Duodenal mucosa (tissue), 2 donors: ENCODE data around the gene CENPP.

Experiments
- H3K27ac ChIP-seq: one replicate; pipeline ENCODE4 v1.7.0; 2013; ENCODE audit warnings: low read depth, low read length
- H3K27me3 ChIP-seq, 2 donors: one replicate each; pipeline ENCODE4 v1.7.0; 2013; ENCODE audit warnings: low read length in 2 of 2, control low read depth in 1 of 2; ENCODE audit not compliant: insufficient read depth in 2 of 2, control insufficient read depth in 1 of 2
- H3K36me3 ChIP-seq, 2 donors: one replicate each; pipeline ENCODE4 v1.7.0; 2013; ENCODE audit warnings: low read length in 2 of 2, control low read depth in 1 of 2; ENCODE audit not compliant: insufficient read depth in 2 of 2, control insufficient read depth in 1 of 2
- H3K4me1 ChIP-seq, 2 donors: one replicate each; pipeline ENCODE4 v1.7.0; 2013; ENCODE audit warnings: low read length in 2 of 2, control low read depth in 1 of 2; ENCODE audit not compliant: insufficient read depth in 2 of 2, control insufficient read depth in 1 of 2
- H3K4me3 ChIP-seq, 2 donors: one replicate each; pipeline ENCODE4 v1.7.0; 2013; ENCODE audit warnings: low read length in 2 of 2, low read depth in 1 of 2
- H3K9ac ChIP-seq, 2 donors: one replicate each; pipeline ENCODE4 v1.7.0; 2013; ENCODE audit warnings: low read length in 2 of 2, low read depth in 1 of 2
- H3K9me3 ChIP-seq, 2 donors: one replicate each; pipeline ENCODE4 v1.7.0; 2013; ENCODE audit warnings: low read length in 2 of 2, control low read depth in 1 of 2; ENCODE audit not compliant: control insufficient read depth in 1 of 2

CENPP gene

DNA sequence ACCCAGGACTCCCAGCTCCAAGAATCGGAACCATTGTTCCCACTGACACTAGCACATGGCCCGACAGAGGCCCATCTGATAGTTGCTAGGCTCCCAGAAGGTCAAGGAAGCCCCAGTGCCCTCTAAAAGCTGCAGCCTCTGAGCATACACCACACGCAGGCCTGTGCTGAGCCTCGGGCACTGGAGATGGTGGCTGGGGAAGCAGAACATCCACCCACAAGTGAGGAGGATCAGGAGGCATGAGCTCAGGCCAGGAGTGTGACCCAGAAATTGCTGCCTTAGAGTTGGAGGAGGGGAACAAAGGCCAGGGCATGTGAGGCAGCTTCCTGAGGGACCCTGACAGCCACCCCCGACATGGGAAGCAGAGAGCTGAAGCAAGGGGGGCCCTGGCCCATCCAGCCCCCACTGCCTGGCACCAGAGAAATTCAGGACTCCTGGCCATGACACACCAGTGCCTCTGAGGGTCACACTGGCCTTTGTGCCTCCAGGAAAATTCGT, 322.8 kb downstream of the CENPP start:
- Histone ChIP-seq H3K36me3 (peaks cover 27 to 70% of the 10 kb centered on the region in 2 donors), H3K4me3 (no peak overlapping the region), H3K9me3 (no peaks in the 10 kb centered on the region), H3K27ac (no peak overlapping the region), H3K27me3 (no peaks in the 10 kb centered on the region), H3K4me1 (no peaks in the 10 kb centered on the region), H3K9ac (no peak overlapping the region)

DNA sequence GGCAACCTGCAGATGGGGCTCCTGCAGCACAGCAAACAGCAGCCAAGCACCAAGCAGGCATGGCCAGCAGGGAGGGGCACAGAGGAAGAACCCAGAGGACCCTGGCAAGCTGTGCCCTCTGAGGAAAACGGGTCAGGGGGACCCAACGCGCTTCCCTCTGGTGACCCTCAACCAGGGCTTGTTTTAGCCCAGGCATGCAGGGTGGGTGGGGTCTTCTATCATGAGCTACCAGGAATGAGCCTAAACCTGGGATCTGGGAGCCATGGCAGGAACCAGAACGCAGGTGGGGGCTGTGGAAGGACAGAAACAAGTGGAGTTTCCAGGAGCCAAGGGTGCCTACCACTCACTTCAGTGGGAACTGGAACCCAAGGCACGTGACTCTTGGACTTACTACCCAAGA, 323.3 kb downstream of the CENPP start:
- Histone ChIP-seq H3K9ac (no peak overlapping the region), H3K27me3 (no peaks in the 10 kb centered on the region), H3K36me3 (peaks cover 23 to 69% of the 10 kb centered on the region in 2 donors), H3K4me3 (no peak overlapping the region), H3K27ac (no peak overlapping the region), H3K4me1 (no peaks in the 10 kb centered on the region), H3K9me3 (no peaks in the 10 kb centered on the region)

DNA sequence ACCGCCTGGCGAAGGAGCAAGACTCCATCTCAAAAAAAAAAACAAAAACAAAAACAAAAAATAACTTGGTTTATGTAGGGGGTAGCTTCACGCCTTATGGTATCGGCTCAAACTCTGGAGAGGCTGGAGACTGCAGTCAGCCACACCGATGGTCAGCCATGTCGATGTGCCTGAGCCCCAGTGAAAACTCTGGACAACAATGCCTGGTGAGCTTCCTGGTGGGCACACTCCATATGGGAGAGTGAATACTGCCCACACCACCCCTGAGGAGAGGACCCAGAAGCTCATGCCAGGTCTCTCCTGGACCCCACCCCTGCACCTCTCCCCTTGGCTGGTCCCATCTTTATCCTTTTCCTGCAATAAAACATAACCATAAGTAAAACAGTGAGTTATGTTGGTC, 324.5 kb downstream of the CENPP start:
- Histone ChIP-seq H3K4me1 (peaks cover 0 to 5% of the 10 kb centered on the region in 2 donors), H3K27ac (no peak overlapping the region), H3K9me3 (no peaks in the 10 kb centered on the region), H3K36me3 (peaks cover 29 to 66% of the 10 kb centered on the region in 2 donors), H3K9ac (no peak overlapping the region), H3K27me3 (no peaks in the 10 kb centered on the region), H3K4me3 (no peak overlapping the region)

DNA sequence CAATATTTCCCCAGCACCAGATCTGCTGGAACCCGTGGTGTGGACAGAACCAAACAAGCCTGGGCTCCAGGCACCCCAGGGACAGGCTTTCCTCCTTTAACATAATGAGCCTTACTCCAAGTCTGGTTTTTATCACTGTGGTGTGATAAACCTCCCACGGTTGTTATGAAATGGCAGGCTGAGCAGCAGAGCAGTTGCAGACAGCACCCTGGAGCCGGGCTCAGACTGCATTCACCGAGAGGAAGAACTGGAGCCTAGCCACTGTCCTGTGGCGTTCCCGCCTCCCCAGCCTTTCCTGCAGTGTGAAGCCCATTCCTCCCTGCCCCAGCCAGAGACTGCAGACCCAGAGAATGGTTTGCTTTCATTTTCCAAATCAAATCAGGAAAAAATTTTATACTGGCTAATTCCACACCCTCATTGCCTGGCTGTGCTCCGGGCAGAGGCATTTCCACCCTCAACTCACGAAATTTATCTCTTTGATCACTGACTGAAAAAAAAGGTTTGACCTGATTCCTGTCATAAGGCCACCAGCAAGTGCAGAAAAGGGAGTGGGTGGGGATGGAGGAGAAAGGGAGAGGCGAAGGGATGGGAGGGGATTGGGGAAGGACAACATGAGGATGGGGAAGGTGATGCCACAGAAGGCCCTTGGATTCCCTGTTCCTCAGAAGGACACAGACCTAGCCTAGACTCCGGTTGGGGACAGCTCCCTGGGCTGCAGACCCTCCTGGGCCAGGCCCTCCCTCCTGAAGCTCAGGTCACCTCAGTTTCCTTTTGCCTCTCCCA, 325.3 kb downstream of the CENPP start:
- Histone ChIP-seq H3K4me3 (no peak overlapping the region), H3K27me3 (no peaks in the 10 kb centered on the region), H3K27ac (no peak overlapping the region), H3K4me1 (peaks cover 4 to 12% of the 10 kb centered on the region in 2 donors), H3K9ac (no peak overlapping the region), H3K36me3 (peaks cover 32 to 62% of the 10 kb centered on the region in 2 donors), H3K9me3 (no peaks in the 10 kb centered on the region)

DNA sequence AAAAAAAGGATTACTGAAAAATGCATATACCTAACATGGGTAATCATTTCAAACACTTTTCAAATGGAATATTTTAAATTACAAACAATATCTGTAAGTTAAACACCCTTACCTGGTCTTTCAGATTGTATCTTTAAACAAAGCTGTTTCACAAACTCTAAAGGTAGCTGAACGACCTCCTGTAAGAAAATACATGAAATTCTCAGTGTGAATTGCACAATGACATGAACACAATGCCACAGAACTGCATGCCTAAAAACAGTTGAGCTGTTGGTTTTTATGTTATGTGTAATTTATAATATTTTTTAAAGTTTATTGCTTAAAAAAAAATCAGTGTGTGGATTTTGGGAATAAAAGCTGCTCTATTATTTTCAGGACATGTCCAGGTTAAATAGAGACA, 326.7 kb downstream of the CENPP start:
- Histone ChIP-seq H3K9me3 (no peaks in the 10 kb centered on the region), H3K27ac (no peak overlapping the region), H3K36me3 (peaks cover 32 to 62% of the 10 kb centered on the region in 2 donors), H3K27me3 (no peaks in the 10 kb centered on the region), H3K9ac (no peak overlapping the region), H3K4me3 (no peak overlapping the region), H3K4me1 (peaks cover 5 to 18% of the 10 kb centered on the region in 2 donors)

DNA sequence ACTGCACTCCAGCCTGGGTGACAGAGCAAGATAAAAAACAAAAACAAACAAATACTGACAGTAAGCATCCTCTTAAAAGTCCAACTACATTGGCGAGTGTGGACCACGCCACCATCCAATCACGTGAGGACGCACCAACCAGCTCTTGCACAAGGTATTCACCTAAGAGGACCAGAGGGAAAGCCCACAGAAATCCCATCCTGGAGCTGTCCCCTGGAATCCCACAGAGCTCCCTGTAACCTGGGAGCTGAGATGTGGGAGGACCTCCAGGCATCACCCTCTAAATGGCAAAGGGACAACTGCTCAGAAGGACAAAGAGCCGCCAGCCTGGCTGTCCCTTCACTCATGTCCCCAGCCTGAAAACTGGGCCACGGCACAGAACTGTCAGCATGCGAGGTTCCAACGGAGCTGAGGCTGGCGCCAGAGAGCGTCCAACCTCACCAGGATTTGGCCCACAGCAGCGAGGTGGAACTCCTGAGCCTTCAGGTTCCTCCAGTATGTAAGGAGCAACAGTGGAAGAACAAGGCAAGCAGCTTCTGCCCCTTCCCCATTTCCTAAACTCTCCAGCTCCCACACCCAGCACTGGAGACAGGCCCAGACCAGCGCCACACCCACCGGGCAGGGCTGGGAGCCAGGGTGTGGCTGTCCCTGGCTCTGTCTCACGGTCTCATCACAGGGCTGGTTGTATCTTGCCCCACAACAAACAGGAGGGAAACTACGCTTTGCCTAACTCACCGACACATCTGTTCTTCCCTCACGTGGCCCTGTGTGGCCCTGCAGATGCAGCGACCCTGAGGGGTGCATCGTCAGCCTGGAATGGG, 328.9 kb downstream of the CENPP start:
- H3K27ac ChIP-seq = no peak overlapping the region
- H3K27me3 ChIP-seq = no peaks in the 10 kb centered on the region
- H3K4me1 ChIP-seq = peaks cover 5 to 18% of the 10 kb centered on the region in 2 donors
- no peak overlapping the region for H3K9ac ChIP-seq
- H3K36me3 ChIP-seq = peaks cover 13 to 49% of the 10 kb centered on the region in 2 donors
- no peak overlapping the region for H3K4me3 ChIP-seq
- H3K9me3 ChIP-seq = no peaks in the 10 kb centered on the region

DNA sequence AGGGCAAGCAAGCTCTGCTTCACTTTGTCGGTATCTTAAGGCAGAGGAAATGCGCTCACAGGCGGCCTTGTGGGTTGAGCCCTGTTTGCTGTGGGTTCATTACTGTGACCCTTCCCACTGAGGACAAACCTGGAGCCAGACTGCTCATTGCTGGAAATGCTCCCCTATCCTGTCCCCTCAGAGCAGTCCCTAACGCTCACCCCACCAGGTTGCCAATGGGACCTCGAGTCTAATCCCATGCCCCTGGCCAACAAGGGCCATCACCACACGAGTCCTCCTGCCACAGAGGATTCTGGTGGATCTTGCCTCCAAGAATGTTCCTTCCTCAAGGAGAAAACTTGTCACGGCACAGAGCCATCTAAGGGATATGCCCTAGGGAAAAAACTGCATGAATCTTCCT, 329.6 kb downstream of the CENPP start:
- no peak overlapping the region for H3K27ac ChIP-seq
- H3K9me3 ChIP-seq = no peaks in the 10 kb centered on the region
- H3K27me3 ChIP-seq = no peaks in the 10 kb centered on the region
- no peak overlapping the region for H3K9ac ChIP-seq
- H3K4me3 ChIP-seq = no peak overlapping the region
- peaks cover 13 to 46% of the 10 kb centered on the region in 2 donors for H3K36me3 ChIP-seq
- peaks cover 5 to 18% of the 10 kb centered on the region in 2 donors for H3K4me1 ChIP-seq

DNA sequence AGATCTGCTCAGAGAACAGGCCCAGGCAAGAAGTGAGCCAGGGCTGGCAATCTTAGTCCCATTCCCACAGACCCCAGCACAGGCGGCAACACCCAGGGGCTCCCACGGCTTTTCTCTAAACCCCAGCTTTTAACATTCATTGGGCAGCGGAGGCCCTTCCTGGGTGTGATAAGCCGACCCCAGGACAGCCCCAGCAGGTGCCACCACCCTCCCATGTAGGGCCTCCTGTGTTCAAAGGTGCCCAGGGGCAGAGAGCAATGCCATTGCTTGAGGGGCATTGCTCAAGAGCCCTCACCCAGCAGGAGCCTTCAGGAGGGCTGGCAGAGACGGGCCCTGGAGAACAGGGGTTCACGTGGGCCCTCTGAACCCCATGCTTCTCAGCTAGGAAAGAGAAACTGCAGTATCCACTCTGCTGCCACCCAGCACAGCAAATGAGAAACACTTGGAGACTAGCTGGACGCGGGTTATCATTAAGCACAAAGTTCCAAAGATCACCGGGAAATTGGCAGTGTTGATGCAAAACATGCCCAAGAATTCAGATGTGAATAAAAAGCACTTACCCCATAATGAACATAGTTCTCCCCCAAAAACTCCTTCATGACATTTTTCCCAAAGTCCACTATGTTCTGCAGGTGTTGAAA, 330.3 kb downstream of the CENPP start:
- no peak overlapping the region for H3K27ac ChIP-seq
- no peak overlapping the region for H3K4me3 ChIP-seq
- no peaks in the 10 kb centered on the region for H3K27me3 ChIP-seq
- H3K4me1 ChIP-seq = peaks cover 5 to 18% of the 10 kb centered on the region in 2 donors
- peaks cover 10 to 40% of the 10 kb centered on the region in 2 donors for H3K36me3 ChIP-seq
- H3K9ac ChIP-seq = no peak overlapping the region
- H3K9me3 ChIP-seq = no peaks in the 10 kb centered on the region

DNA sequence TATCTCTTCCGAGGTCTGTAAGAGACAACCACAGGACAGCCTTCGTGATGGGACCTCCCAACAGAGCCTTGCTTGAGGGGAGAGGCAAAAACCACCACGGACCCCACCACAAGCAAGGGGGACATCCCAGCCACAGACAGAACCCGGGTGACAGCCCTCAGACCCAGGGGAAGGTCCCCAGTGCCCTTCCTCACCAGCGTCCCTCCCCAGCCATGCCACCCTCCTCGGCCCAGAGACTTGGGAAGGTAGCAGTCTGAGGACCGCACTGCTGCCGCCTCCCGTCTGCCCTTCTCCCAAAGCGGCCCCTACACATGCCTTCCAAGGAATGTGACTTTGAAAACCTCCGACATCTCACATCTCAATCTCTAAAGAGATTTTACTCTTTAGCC, 330.8 kb downstream of the CENPP start:
- Histone ChIP-seq H3K4me1 (peaks cover 5 to 18% of the 10 kb centered on the region in 2 donors), H3K27ac (no peak overlapping the region), H3K9ac (no peak overlapping the region), H3K36me3 (peaks cover 10 to 35% of the 10 kb centered on the region in 2 donors), H3K27me3 (no peaks in the 10 kb centered on the region), H3K9me3 (no peaks in the 10 kb centered on the region), H3K4me3 (no peak overlapping the region)
